AG04450 (cell line): ENCODE results near the gene DHX38. TPM values are rescaled to one million over a fixed set of nuclear protein-coding genes. Genes with fewer than 3 reads are reported as not detected.
"Not testable (repeated sequence)": the region's sequence is repeated elsewhere in the genome, so short reads cannot be mapped to it uniquely, and the experiment has no call there.

Experiments used
- CTCF ChIA-PET: fragments of 300-600, 350-600 bp; formaldehyde crosslinking; extraction: SDS; loops from one replicate; lab custom pipeline; 2022; ENCODE audit warnings: antibody characterized with exemption, inconsistent platforms; lab: Charles Lee
- POLR2A ChIA-PET: fragments of 350-600 bp; formaldehyde crosslinking; extraction: SDS; loops from one replicate; lab custom pipeline; 2021; ENCODE audit warnings: antibody characterized with exemption, inconsistent platforms; lab: Yijun Ruan, JAX
- DNase-seq: peaks from one replicate; pipeline ENCODE4 v3.0.0-alpha.2; 2011; ENCODE audit warnings: low read depth, low spot score
- H3K27ac ChIP-seq: one replicate; pipeline ENCODE4 v1.5.1; 2012; ENCODE audit warnings: low read depth, low read length, control low read depth
- H3K27me3 ChIP-seq: one replicate; pipeline ENCODE4 v1.6.0; 2012; ENCODE audit warnings: low read length; ENCODE audit not compliant: control insufficient read depth, insufficient read depth
- H3K4me3 ChIP-seq: 2 replicates; pipeline ENCODE4 v1.5.1; 2011; ENCODE audit warnings: mild to moderate bottlenecking, low read depth, low read length, control low read depth
- H3K9me3 ChIP-seq: 2 replicates; pipeline ENCODE4 v1.5.1; 2012; ENCODE audit warnings: low read length; ENCODE audit not compliant: control insufficient read depth, insufficient read depth
- CTCF ChIP-seq: IDR thresholded peaks from 2 replicates; pipeline ENCODE4 v1.5.1; 2011; ENCODE audit warnings: low read depth, low read length, control low read depth, inconsistent platforms
- polyA plus RNA-seq: library from polyadenylated mRNA; depleted of rRNA; stranded (reverse); fragments of >200 nt; gene quantifications from 2 replicates; pipeline ENCODE4 v1.2.3, GENCODE V29; 2011

The DHX38 gene
- polyA plus RNA-seq, 1 experiment, result 26.8 TPM

- Histone ChIP-seq H3K4me3 (no peak overlapping the region), H3K27me3 (no peaks in the 10 kb centered on the region), H3K27ac (no peak overlapping the region), H3K9me3 (no peaks in the 10 kb centered on the region)
- ChIA-PET CTCF (interaction anchor here (0.9 kb wide), 1 partner anchor 27 kb away, joined by 3 read pairs; no protein-coding TSS in a partner anchor), POLR2A (interaction anchor here (0.6 kb wide), 1 partner anchor 1931 kb away, joined by 6 read pairs; no protein-coding TSS in a partner anchor)
- DNase-seq, result no peak
- no peak for TF ChIP-seq CTCF
These were observed 20.9 kb upstream of the DHX38 start for GRCh38 chr16:72072514-72073342.

- ChIA-PET POLR2A (no interaction called here), CTCF (no interaction called here)
- Histone ChIP-seq H3K4me3 (no peak overlapping the region), H3K27ac (no peak overlapping the region), H3K27me3 (no peaks in the 10 kb centered on the region), H3K9me3 (no peaks in the 10 kb centered on the region)
- DNase-seq, result no peak
- no peak for TF ChIP-seq CTCF
These were observed 20.0 kb upstream of the DHX38 start for GRCh38 chr16:72073560-72074230.

- CTCF ChIA-PET, result interaction anchor here (0.9 kb wide), 1 partner anchor 8 kb away, joined by 3 read pairs; no protein-coding TSS in a partner anchor
These were observed 18.6 kb upstream of the DHX38 start for GRCh38 chr16:72075067-72075466.

GRCh38 chr16:72076991-72077706 lies 16.5 kb upstream of the DHX38 start:
- POLR2A ChIA-PET, result not testable (repeated sequence)
- CTCF ChIA-PET, result interaction anchor here (0.6 to 1.2 kb wide), 2 partner anchors 15 to 1242 kb away, joined by 4 to 18 read pairs; no protein-coding TSS in a partner anchor

More at GRCh38 chr16:72075067-72075466, 18.6 kb upstream of the DHX38 start:
- POLR2A ChIA-PET, DNase-seq, H3K27ac ChIP-seq, H3K27me3 ChIP-seq, H3K4me3 ChIP-seq, H3K9me3 ChIP-seq: not testable (repeated sequence)

GRCh38 chr16:72083778-72084404 lies 9.8 kb upstream of the DHX38 start:
- Histone ChIP-seq H3K27me3 (no peaks in the 10 kb centered on the region), H3K4me3 (no peak overlapping the region), H3K9me3 (peaks cover 11% of the 10 kb centered on the region), H3K27ac (no peak overlapping the region)
- no peak for DNase-seq
- CTCF ChIA-PET, result no interaction called here
- POLR2A ChIA-PET, result no interaction called here
- no peak for TF ChIP-seq CTCF

More at GRCh38 chr16:72076991-72077706, 16.5 kb upstream of the DHX38 start:
- not testable (repeated sequence) for H3K9me3 ChIP-seq, H3K27ac ChIP-seq, H3K4me3 ChIP-seq, DNase-seq, H3K27me3 ChIP-seq
